Ovary (tissue), 9 donors: ENCODE measurements around the gene FAM9C. TPM values are rescaled to one million over a fixed set of nuclear protein-coding genes. Genes with fewer than 3 reads are reported as not detected.
A peak's percentile ranks its signal among the peaks of the same experiment; 100 is the strongest.

Source experiments
- DNase-seq, 5 donors: peaks; one replicate each; pipeline ENCODE4 v3.0.0-alpha.2; 2019 to 2020
- H3K27ac ChIP-seq, 2 donors: fragments of 200-600 bp; one replicate each; pipeline versions ENCODE4 v1.5.1 to v1.8.0; 2019 to 2022
- H3K27me3 ChIP-seq: fragments of 200-600 bp; one replicate; pipeline ENCODE4 v1.8.0; 2022
- H3K36me3 ChIP-seq: fragments of 200-600 bp; sonication (generic); one replicate; pipeline ENCODE4 v1.5.1; 2019
- H3K4me1 ChIP-seq: one replicate; pipeline ENCODE4 v1.8.1; 2013; ENCODE audit warnings: mild to moderate bottlenecking, moderate library complexity; ENCODE audit not compliant: insufficient read depth
- H3K4me3 ChIP-seq: fragments of 200-600 bp; sonication (generic); one replicate; pipeline ENCODE4 v1.5.1; 2017
- H3K9me3 ChIP-seq, 2 donors: fragments of 200-600 bp in 1 of 2; sonication (generic) in 1 of 2; one replicate each; pipeline versions ENCODE4 v1.5.1 to v1.8.1; 2013 to 2019; ENCODE audit warnings: mild to moderate bottlenecking in 1 of 2, moderate library complexity in 1 of 2
- CTCF ChIP-seq, 3 donors: fragments of 450-650 bp in 2 of 3; fragments of 200-600 bp in 1 of 3; IDR thresholded peaks; one replicate each; pipeline versions ENCODE4 v1.5.1 to v1.8.0; 2016 to 2022; ENCODE audit warnings: antibody characterized with exemption in 3 of 3, mild to moderate bottlenecking in 1 of 3
- EP300 ChIP-seq: sonication (generic); formaldehyde crosslinking; IDR thresholded peaks from one replicate; pipeline ENCODE4 v1.6.1; 2017; ENCODE audit warnings: antibody characterized with exemption
- POLR2A ChIP-seq: fragments of 450-650 bp; IDR thresholded peaks from one replicate; pipeline ENCODE4 v1.6.1; 2017; ENCODE audit warnings: antibody characterized with exemption, mild to moderate bottlenecking, moderate library complexity
- WGBS, 3 donors: extraction: QIAGEN DNeasy Blood & Tissue Kit in 1 of 3; methylation state at CpG; one replicate each; pipeline versions ENCODE4 v1.1.5 to v1.1.7; 2013 to 2017; 5-methylcytosine and 5-hydroxymethylcytosine counted together
- intact Hi-C, 4 donors: fragments of 100-400 bp; cut with DNase I; formaldehyde crosslinking; loops; one replicate each; pipeline versions ENCODE4 v1.11.0 to v1.15.1; 2022 to 2023
- polyA plus RNA-seq, 2 donors: library from polyadenylated mRNA; stranded (reverse); fragments of 200-250 nt in 1 of 2; fragments of 350-450 nt in 1 of 2; fragmentation: Illumina TruSeq in 1 of 2; extraction: RNeasy Lipid Tissue Mini Kit (QIAGEN cat#74804) in 1 of 2; gene quantifications; one replicate each; pipeline ENCODE4 v1.2.3, GENCODE V29; 2013 to 2014
- total RNA-seq, 7 donors: library from RNA; depleted of rRNA in 2 of 7; stranded (reverse); fragments of >200 nt in 2 of 7; fragmentation: NEBNext Ultra II Directional in 3 of 7; extraction: Animal tissue kit (Norgen Biotek cat#: 25700) in 3 of 7; gene quantifications; one replicate each; pipeline versions ENCODE4 v1.1.0 to v1.2.4, GENCODE V29; 2016 to 2023
- donor health status: DM: no; HTN: no; CAD: no; lungs with moderate emphysema.
- donor health status: DM: no; HTN: no; CAD: no.
- donor health status: Bipolar disorder and iron deficiency.
- donor health status: DM: yes; HTN: yes; CAD: no.
- donor health status: DM: no; HTN: no; CAD: no.
- donor health status: DM: yes; HTN: yes; CAD: no.

Gene FAM9C
- total and polyA plus RNA-seq, 9 donors: 0.10 to 1.6 (median 0.87) TPM; not detected in 4

DNA sequence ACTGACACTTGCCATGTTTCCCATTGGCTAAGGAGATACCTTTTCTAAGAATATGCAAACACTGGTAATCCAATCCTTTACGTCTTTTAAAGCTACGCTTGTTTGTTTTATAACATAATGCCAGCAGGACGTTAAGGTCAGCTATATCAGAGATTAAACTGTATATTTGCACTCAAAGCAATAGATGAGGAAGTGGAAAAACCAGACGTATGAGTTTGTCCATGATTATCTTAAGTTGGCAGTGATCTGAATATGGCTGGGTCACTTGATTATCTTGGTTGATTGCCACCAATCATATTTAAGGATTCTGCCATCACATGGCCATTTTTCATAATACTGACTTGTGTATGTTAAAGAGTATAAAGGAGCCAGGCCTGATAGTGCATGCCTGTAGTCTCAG, 50.1 kb downstream of the FAM9C start:
- WGBS, 3 donors: 54 to 74% (median 69%) methylated on average over 4 of the region's 4 CpGs
- TF ChIP-seq EP300: no peak
- no peak for TF ChIP-seq CTCF (IDR thresholded peaks at IDR 0.05)
- no peak for TF ChIP-seq POLR2A
- intact Hi-C loops: no loop called here
- H3K36me3 ChIP-seq: no peaks in the 10 kb centered on the region
- H3K4me3 ChIP-seq: no peak overlapping the region
- H3K4me1 ChIP-seq: peaks cover 3% of the 10 kb centered on the region
- H3K9me3 ChIP-seq: no peaks in the 10 kb centered on the region
- peak overlapping the region in 1 of 2 donors; percentile 36 for H3K27ac ChIP-seq
- DNase-seq: no peak
- H3K27me3 ChIP-seq: no peaks in the 10 kb centered on the region

DNA sequence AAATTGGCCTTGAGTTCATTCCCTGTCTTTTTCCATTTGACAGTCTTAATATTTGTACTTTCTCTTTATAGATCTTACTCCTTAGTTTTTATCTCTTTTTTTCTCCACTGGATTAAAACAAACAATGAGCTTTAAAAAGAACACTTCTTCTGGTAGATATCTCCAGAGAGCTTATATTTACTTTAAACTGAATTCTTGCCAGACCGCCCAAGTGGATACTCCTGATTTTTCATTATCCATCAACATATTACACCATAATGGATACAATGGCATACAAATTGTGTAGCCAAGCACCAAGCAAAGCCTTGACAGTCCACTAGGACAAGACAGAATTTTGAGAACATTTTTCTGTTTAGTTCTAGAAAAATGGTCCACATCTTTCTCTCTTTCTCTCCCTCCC, 50.6 kb downstream of the FAM9C start:
- no peak overlapping the region for H3K4me3 ChIP-seq
- intact Hi-C loops: no loop called here
- DNase-seq: no peak
- H3K36me3 ChIP-seq: no peaks in the 10 kb centered on the region
- H3K27ac ChIP-seq: peak overlapping the region in 1 of 2 donors; percentile 36
- TF ChIP-seq POLR2A (no peak), CTCF (IDR thresholded peaks at IDR 0.05) (no peak), EP300 (no peak)
- peaks cover 3% of the 10 kb centered on the region for H3K4me1 ChIP-seq
- no peaks in the 10 kb centered on the region for H3K27me3 ChIP-seq
- no peaks in the 10 kb centered on the region for H3K9me3 ChIP-seq
- WGBS, 3 donors: 47 to 67% (median 55%) methylated on average over 1 of the region's 1 CpG

DNA sequence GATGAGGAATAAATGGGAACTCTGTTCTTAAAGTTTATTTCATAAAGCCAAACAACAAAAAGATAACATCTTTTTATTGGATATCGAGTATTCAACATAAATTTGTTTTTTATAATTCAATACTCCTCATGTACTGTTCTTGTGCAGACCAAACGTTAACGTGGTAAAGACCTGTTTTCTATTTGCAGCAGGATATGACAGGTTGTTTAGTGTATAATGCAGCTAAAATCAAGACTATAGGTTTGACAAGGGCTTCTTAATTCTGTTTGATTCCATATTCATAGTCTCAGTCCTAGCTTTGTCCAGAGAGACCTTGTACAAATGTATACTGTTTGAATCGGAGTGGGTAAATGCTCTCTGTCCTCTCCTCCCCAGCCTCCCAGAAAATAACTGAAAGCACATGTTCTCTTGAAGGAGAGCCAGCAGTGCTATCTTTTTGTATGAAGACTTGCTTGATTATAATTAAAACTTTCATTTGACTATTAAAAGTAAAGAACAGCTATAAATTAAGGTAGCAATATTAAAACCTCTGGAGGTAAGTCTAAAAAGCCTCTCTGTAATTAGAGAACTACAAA, 51.8 kb downstream of the FAM9C start:
- H3K4me3 ChIP-seq: no peak overlapping the region
- TF ChIP-seq CTCF (IDR thresholded peaks at IDR 0.05): no peak
- TF ChIP-seq EP300: no peak
- TF ChIP-seq POLR2A: no peak
- 39 to 43% (median 39%) methylated on average over 4 of the region's 4 CpGs for WGBS, 3 donors
- H3K4me1 ChIP-seq: no peaks in the 10 kb centered on the region
- no peaks in the 10 kb centered on the region for H3K36me3 ChIP-seq
- H3K27me3 ChIP-seq: no peaks in the 10 kb centered on the region
- H3K27ac ChIP-seq: peak overlapping the region in 1 of 2 donors; percentile 31
- no peak for DNase-seq
- no peaks in the 10 kb centered on the region for H3K9me3 ChIP-seq
- intact Hi-C loops: no loop called here

- 81 to 87% (median 84%) methylated on average over 3 of the region's 3 CpGs for WGBS, 3 donors
- no peak for DNase-seq
These were observed 52.8 kb downstream of the FAM9C start for GRCh38 chrX:12991575-12991974.

More at GRCh38 chrX:12991575-12991974, 52.8 kb downstream of the FAM9C start:
- Histone ChIP-seq H3K36me3 (no peaks in the 10 kb centered on the region), H3K4me3 (no peak overlapping the region), H3K27ac (no peak overlapping the region), H3K27me3 (no peaks in the 10 kb centered on the region), H3K4me1 (no peaks in the 10 kb centered on the region), H3K9me3 (no peaks in the 10 kb centered on the region)
- TF ChIP-seq EP300 (no peak), CTCF (IDR thresholded peaks at IDR 0.05) (no peak), POLR2A (no peak)
- intact Hi-C loops: no loop called here
